Measurements from ENCODE around the gene GK2.

GRCh38 chr4:79360006-79360405 lies 48.0 kb downstream of the GK2 start:
- TF ChIP-seq CTCF (IDR thresholded peaks at IDR 0.05; ENCODE audit: poor library complexity, severe bottlenecking) (no peak), TAF1 (IDR thresholded peaks at IDR 0.05; ENCODE audit: low read depth) (no peak), EP300 (conservative IDR thresholded peaks at IDR 0.05; ENCODE audit: poor library complexity, severe bottlenecking) (no peak), EZH2 (IDR thresholded peaks at IDR 0.05; ENCODE audit: borderline replicate concordance, insufficient read depth, low read length, poor library complexity, severe bottlenecking) (no peak), REST (IDR thresholded peaks at IDR 0.05; ENCODE audit: borderline replicate concordance) (no peak), RAD21 (conservative IDR thresholded peaks at IDR 0.05) (no peak), POLR2AphosphoS5 (IDR thresholded peaks at IDR 0.05) (no peak), MXI1 (conservative IDR thresholded peaks at IDR 0.05; ENCODE audit: poor library complexity, severe bottlenecking) (no peak)

All from neural cell (in vitro differentiated cells).